Ovary (tissue), 3 donors: ENCODE data around the gene SLC22A23.

Experiments
- CTCF ChIP-seq, 3 donors: fragments of 450-650 bp in 2 of 3; fragments of 200-600 bp in 1 of 3; IDR thresholded peaks; one replicate each; pipeline versions ENCODE4 v1.5.1 to v1.8.0; 2016 to 2022; ENCODE audit warnings: antibody characterized with exemption in 3 of 3, mild to moderate bottlenecking in 1 of 3
- EP300 ChIP-seq: sonication (generic); formaldehyde crosslinking; IDR thresholded peaks from one replicate; pipeline ENCODE4 v1.6.1; 2017; ENCODE audit warnings: antibody characterized with exemption
- POLR2A ChIP-seq: fragments of 450-650 bp; IDR thresholded peaks from one replicate; pipeline ENCODE4 v1.6.1; 2017; ENCODE audit warnings: antibody characterized with exemption, mild to moderate bottlenecking, moderate library complexity
- donor health status: DM: no; HTN: no; CAD: no.

GRCh38 chr6:3349388-3350251 is 107.2 kb downstream of the SLC22A23 start:
- TF ChIP-seq CTCF (IDR thresholded peaks at IDR 0.05) (no peak), EP300 (no peak), POLR2A (no peak)
